ENCODE results near the gene CES2.
"Not testable (repeated sequence)": the region's sequence is repeated elsewhere in the genome, so short reads cannot be mapped to it uniquely, and the experiment has no call there.

Gene CES2

GRCh38 chr16:66986559-66986958 is 51.2 kb downstream of the CES2 start:
- DNase-seq, result no peak

DNA sequence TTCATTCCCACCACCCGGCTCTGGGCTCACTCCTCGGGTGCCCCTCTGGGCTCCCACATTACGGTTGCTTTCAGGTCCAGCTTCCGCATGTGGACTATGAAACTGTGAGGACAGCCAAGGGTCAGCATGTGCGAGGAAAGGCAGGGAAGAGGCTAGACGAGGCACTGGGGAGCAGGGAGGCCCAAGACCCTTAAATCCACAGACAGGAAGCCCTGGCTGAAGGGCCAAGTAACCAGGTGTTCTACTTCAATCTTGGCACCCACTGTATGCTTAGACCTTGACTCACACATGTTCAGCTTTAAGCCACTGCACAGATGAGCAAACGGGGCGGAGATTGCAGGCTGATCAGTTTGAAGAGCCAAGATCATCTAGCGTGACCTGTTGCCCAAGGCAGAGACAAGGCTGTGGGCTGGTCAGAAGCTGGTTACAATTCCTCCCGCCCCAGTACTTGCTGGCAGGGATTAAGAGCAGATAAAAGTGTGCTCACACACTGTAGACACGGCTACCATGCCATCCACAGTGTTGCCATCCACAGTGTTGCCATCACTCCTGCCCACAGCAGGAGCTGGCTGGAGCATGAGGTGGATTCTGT is 53.0 kb downstream of the CES2 start, which contains the start of gene CES4A:
TSS of gene CES4A (plus strand) at position 393 of the 592 bp plus-strand sequence. CDS start at position 577, 184 bp downstream.
- DNase-seq, result no peak

DNA sequence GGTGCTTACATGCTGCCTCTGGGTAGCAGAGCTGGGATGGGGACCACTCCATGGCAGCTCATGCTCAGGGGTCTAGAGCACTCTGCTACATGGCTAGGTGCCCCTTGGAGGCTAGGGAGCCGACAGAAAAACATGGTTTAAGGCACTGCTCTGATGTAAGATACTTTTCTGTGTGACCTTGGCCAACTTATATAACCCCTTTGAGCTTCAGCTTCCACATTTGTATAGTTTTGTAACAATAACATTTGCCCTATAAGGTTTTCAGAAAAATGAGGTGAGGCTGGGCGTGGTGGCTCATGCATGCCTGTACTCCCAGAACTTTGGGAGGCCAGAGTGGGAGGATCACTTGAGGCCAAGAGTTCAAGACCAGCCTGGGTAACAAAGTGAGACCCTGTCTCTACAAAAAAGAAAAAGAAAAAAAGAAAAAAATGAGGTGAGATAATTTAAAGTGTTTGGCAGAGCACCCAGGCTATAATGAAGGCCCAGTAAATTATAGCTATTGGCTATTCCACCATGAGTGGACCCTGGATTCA is 56.3 kb downstream of the CES2 start:
- DNase-seq, result no peak

DNA sequence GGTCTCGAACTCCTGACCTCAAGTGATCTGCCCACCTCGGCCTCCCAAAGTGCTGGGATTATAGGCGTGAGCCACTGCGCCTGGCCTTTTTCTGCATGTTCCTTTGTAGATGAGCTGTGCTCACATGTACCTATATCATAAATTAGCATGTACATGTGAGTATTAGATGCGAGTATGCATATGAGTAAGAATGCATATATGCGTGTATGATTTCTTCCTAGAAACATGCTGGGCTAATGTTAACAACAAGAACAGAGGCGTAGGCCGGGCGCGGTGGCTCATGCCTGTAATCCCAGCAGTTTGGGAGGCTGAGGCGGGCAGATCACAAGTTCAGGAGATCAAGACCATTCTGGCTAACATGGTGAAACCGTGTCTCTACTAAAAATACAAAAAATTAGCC is 58.2 kb downstream of the CES2 start:
- DNase-seq, result not testable (repeated sequence)
